ENCODE measurements around the gene ATP6V0E1.
A peak's percentile ranks its signal among the peaks of the same experiment; 100 is the strongest.

ATP6V0E1 gene

DNA sequence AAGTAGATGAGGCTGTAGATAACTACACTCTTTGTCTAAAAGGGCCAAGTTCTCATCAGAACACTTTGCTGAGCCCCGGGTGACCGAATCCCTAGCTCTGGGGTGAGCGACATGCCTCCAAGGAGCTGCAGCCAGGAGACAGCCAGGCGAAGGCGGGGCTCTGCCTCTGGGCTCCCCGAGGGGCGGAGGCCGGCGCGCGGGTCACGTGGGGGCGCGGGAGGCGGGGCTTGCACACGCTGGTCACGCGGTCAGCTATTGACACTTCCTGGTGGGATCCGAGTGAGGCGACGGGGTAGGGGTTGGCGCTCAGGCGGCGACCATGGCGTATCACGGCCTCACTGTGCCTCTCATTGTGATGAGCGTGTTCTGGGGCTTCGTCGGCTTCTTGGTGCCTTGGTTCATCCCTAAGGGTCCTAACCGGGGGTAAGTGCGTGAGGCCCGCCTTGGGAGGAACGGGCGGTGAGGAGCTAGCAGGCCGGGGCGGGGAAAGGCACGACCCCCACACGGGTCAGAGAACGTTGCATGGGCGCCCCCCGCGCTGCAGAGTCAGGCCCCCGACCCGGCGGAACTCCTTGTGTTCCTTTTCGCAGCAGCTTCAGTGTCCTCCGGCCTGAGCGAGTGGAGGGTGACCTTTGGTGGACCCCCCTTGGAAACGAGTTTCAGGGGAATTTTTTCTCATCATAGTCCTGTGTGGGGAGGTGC, at the start of gene ATP6V0E1:
ATP6V0E1 (plus strand) TSS at position 230 of the 702 bp plus-strand sequence; CDS start at position 320, 90 bp downstream.
- DNase-seq, result peak; percentile 93

DNA sequence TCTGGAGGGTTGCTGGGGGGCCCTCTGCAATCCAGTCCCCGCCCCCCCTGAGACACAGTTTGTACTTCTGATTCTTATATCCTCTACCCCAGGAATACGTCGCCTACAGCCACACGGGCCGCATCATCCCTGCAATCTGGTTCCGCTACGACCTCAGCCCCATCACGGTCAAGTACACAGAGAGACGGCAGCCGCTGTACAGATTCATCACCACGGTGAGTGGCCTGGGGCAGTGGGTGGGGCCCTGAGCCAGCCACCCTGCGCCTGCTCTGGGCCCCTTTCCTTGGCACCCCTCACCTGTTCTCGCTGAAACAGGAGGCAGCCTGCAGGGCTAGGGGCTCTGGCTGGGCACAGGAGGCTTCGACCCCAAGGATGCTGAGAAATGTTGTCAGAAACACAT, 48.5 kb upstream of the ATP6V0E1 start:
- no peak for DNase-seq

DNA sequence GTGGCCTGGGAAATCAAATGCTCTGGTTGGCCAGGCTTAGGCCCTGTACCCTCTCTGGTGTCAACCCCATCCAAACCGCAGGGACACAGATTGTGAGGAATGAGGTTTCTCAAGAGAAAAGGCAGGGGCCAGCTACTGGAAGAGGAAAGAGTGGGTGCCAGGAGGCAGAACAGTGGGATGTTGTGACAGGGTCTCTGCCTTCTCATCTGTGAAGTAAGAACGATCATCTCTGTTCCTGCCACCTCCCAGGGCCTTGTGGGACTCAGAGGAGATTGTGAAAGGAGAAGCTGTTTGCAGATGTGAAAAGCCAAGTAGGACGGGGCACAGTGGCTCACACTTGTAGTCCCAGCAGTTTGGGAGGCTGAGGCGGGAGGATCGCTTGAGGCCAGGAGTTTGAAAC, 47.2 kb upstream of the ATP6V0E1 start:
- no peak for DNase-seq

DNA sequence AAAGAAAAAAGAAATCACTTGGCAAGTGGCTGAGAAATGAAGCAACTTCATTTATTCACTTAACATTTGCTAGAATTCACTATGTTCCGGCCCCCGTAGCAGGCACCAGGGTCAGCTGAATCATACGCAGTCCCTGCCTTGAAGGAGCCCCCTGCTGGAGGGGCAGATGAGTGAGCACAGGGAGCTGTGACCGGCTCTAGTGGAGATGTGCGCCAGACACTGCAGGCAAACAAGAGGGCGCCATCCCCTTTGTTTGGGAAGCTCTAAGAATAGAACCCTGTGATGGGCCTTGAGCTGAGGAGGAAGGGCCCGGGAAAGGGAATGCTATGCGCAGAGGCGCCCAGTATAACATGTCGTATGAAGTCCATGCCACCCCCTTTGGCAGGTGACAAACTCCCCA, 44.5 kb upstream of the ATP6V0E1 start:
- no peak for DNase-seq

DNA sequence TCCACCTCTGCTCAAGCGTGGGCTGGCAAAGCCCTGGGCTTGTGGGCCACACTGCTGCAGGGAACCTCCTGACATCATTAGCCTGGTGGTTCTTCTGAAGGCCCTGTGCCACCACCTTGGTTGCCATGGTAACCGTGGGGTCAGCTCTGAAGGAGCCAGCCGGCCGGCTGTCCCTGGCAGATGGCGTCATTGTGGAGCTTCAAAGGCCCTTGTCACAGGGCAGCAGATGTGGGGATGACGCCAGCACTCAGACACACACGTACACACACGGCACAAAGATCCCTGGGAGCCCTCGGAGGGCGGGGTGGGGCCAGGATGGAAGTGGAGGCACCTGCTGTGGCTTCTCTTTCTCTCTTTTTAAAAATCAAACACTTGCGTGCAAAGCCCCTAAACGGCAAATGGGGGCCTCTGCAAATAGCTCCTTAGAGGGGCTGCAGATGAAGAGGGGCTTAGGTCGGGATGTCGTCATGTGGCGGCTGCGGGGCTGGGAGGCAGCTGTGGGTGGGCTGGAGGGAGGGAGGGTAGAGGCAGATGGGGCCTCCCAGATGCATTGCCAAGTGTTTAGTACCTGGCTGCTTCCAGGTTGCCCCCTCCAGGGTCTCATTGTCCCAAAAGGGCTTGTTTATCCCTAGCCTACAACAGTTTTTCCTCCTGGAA, 43.8 kb upstream of the ATP6V0E1 start:
- DNase-seq, result no peak

DNA sequence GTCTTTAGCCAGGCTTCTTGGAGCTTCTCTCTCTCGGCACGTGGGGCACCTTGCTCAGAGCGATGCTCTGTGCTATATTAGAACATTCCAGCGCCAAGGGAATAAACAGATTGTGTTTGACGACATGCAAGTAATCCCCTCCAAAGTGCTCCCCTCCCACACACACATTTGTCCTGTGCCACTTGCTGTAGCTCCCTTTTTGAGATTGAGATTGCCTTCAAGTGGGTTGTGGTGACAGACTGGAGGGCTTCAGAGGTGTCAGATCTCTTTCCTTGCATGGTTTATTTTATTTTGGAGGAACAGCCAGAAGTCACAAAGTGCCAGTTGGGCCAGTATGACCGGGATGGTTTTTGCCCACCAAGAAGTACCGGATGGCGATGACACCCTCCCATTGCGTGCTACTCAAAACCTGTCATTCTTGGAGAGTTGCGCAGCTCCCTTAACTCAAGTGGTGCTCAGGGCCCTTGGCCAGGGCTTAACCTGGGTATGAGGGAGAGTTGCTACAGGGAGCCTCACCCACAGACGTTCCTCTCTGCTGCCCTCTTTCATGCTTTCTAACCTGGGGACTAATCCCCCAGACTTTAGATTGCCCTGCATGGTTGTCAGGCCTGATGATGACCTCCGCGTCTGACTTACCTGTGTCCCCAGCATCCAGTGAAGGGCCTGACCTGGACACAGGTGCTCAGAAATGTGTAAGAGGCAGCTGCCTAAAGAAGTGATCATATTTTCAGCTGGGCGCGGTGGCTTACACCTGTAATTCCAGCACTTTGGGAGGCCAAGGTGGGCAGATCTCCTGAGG, 43.1 kb upstream of the ATP6V0E1 start:
- no peak for DNase-seq

DNA sequence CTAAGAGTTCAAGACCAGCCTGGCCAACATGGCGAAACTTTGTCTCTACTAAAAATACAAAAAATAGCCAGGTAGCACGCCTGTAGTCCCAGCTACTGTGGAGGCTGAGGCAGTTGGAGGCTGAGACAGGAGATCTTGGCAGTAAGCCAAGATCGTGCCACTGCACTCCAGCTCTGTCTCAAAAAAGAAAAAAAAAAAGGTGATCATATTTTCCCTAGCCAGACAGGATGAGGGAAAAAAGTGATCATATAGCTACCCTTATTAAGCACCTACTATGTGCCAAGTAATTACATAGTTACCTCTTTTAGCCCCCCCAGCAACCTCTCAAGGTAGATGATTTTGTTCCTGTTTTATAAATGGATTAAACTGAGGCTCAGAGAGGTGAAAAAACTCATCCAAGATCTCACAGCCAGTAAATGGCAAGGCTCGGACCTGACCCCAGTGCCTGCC, 42.5 kb upstream of the ATP6V0E1 start:
- no peak for DNase-seq

DNA sequence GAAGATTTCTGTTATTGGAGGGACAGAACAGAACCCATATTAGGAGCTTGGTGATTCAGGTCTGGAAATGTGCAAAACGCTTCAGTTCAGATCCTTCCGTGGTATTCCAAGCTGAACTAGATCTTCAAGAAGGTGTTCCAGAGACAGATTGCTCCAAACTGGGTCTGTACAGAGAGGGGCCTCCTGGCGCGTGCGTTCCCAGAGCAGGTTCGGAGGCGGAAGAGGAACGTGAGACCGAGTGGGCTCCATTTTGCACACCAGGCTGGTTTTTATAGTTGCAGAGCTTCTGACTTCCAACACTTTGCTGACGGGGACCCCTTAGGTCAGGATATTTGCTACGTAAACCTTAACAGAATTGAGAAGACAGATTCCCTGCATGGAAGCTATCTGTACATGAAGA, 41.0 kb upstream of the ATP6V0E1 start:
- no peak for DNase-seq

DNA sequence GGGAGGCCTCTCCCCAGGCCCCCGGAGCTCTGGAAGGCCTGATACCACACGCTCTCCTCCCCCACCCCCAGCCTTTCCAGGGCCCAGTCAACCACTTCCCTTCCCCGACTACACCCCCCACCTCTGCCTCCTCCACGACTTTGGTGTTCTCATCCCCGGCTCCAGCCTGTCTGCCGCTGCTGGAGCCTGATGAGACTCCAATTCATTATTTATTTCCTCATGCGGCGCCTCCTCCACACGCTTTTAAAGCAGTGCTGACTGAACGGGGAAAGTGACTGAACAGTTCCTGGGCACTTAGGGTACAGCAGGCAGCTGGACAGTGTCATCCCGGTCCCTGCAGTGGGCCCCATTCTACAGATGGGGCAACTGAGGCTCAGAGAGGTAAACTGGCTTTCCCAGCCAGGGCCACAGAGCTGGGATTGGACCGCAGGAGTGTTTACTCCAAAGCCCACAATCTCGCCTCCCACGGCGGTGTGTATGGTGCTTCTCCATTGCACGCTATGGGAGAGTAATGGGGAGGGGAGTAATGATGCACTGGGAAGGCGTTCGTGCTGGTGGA, 40.2 kb upstream of the ATP6V0E1 start:
- DNase-seq, result peak; percentile 70

DNA sequence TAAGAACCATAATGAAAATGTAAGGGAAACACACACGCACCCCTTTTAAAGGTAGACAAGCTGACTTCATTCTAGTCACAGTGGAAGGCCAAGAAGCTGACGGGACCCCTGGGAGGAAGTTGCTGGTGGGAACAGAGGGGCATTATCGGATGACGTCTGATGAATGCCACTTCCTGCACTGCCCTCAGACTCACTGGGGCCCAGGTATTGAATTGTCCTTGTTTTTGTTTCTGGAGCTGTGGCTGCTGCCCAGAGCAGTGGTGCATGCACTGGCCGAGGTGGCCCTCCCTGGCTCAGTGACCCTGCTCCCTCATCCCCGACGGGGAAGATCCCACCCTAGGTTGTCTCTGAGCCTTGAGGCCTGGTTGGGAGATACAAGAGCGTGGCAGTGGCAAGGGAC, 39.7 kb upstream of the ATP6V0E1 start:
- DNase-seq, result no peak

DNA sequence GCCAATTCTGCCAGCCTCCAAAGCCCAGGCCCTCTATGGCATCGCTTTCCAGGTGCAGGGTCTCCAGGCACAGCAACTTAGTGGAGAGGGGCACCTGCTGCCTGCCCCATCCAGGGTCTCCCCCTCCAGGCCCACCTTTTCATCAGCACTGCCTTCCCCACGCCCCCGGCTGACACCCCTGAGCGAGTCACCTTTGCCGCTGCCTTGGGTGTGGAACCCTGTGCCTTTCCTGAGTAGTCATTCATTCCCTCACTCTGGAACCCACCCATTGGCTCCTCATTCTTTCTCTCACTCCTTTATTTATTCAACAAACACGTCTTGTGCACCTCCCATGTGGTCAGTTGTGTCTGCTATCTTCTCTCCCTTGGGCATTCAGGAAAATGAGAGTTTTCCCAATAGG, 38.8 kb upstream of the ATP6V0E1 start:
- DNase-seq, result no peak

DNA sequence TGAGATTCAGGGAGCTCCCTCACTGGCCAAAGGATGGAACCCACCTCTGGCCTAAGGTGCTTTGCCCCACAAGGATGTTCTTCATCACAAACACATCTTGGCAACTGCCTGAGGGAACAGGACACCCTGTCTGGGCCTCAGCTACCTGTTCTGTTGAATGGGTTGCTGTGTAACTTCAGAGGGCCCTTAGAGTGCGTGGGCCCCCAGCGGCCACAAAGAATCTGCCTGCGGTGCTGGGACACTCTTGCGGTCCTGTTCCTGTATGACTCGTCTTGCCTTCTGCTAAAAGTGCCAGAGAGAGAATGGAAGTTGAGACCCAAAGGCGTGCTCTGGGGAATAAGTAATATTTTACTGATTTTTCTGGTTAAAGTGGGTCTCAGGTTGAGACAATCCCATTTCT, 38.4 kb upstream of the ATP6V0E1 start:
- DNase-seq, result no peak

DNA sequence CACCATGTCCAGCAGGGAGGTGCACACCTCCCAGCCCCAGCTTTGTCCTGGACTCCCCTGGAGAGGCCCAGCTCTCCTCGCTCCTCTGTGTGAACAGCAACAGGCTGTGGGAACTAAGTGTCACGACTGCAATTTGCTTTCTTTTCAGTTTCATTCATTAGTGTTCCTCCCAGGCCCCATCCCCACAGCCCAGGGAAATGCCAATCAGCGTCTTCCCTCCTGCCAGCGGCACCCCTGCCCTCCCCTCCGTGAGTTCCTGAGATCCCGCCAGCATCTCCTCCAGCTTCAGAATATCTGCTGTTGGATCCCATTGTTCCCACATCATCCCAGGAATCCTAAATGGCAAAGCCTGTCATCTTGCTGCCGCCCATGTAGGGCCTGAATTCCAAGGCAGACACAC, 37.4 kb upstream of the ATP6V0E1 start:
- DNase-seq, result no peak

DNA sequence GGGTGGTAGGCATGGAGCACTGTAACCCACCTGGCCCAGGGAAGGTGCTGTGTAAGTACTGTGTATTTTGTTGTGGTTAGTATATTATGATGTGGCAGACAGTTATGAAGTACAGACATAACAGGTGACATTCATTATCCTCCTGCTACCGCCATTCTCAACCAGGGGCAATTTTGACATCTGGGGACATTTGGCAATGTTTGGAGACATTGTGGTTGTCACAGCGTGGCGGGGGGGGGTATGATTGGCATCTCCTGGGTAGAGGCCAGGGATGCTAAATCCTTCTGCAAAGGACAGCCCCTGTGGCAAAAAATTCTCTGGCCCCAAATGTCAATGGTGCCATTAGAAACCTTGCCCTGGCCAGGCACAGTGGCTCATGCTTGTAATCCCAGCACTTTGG, 34.1 kb upstream of the ATP6V0E1 start:
- no peak for DNase-seq

DNA sequence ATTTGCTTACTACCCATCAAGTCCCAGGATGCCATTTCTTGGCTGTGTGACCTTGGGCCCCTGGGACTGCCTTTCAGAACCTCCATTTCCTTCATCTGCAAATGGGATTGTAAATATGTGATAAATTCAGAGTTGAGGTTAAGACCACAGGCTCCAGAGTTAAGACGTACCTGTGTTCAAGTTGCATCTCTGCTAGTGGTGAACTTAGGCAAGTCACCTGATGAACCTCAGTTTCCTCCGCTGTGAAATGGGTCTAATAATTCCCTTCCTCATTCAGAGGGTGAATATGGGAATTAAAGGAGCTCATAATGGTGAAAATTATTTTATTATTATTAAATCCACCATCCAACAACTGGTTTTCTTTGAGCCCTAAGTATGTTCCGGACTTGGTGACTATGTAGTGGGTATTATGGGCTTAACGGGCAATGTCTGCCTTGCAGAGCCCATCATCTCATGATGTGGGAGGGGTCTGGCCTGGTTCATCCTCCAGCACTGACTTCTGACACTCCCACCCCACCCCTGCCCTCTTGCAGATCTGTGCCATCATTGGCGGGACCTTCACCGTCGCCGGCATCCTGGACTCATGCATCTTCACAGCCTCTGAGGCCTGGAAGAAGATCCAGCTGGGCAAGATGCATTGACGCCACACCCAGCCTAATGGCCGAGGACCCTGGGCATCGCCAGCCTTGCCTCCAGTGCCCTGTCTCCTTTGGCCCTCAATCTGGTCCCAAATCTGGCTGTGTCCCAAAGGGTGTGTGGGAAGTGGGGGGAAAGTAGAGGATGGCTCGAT, 33.2 kb upstream of the ATP6V0E1 start:
- DNase-seq, result no peak

DNA sequence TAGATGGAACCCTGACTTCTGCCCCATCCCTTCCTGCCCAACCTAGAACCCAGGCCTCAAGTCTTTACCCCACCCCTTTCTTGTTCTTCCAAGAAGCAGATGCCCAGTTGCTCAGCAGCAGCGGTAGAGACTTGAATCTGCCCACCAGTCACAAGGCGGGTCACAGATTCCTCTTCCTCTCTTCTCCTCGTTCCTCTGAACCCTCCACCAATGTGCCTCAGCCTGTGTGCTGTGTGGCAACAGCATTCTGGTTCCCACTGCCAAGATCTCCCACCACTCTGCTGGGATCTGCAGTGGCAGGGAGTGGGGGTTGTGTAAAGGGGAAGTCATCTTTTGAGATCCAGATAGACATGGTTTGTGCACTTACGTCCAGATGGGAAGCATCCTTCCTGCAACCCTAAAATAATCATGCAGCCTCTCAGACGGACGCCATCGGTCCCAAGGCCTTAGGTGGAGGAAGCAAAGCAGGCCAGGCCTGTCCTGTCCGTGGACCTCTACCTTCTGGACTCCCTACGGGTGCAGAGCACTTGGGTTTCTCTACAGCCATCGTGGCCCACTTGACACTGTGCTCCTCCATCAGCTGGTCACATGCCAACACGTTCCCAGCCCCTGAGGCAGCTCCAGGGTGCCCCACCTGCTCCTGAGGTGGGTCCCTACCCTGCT, 32.1 kb upstream of the ATP6V0E1 start:
- no peak for DNase-seq

DNA sequence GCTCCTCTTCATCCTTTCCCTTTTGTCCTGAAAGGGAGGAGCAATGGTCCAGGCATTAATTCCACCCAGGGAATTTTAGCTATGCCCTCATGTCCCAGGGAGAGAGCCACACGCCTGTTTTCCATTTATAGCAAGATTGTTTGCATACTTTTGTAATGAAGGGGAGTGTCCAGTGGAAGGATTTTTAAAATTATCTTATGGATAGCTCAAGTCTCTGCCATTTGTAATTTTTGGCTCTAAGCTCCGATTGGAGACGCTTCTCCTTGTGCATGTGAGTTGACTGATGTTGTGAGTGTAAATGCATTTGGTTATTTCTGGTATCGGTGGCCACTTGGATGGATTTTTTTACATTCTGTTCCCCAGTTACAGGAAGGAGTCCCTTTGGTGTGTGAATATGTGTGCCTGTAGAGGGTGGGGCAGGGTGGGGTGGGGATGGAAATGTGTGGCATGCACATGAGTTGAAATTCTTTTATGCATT, 31.5 kb upstream of the ATP6V0E1 start:
- peak; percentile 33 for DNase-seq

DNA sequence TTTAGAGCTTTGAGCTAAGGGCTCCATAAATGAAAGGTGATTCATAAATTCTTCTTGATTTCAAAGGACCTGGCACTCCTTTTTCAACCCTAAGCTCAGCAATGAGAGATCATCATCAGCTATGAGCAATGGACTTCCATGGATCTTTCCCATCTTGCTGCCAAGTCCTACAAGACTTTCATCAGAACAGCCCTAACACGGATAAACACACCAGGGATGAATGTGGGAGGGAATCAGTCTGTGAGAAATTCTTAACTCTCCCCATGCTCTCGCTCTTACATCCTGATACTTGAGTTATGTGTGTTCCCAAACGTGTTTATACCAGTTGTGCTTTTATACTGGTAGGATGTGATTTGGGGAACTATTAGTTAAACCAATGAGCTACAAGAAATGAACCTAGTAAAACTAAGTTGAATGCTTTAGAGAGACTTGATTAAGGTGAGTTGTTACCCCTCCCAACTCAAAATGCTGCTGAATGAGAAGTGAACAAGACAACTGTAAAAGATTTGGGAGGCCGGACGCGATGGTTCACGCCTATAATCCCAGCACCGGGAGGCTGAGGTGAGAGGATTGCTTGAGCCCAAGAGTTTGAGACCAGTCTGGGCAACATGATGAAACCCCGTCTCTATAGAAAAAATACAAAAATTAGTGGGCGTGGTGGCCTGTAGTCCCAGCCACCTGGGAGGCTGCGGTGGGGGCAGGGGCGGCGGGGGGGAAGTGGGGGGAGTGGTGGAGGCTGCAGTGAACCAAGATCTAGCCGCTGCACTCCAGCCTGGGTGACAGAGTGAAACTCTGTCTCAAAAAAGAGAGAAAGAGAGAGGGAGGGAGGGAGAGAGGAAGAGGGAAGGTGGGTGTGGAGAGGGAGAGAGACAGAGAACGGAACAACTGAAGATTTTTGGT, 29.5 kb upstream of the ATP6V0E1 start:
- peak; percentile 25 for DNase-seq

DNA sequence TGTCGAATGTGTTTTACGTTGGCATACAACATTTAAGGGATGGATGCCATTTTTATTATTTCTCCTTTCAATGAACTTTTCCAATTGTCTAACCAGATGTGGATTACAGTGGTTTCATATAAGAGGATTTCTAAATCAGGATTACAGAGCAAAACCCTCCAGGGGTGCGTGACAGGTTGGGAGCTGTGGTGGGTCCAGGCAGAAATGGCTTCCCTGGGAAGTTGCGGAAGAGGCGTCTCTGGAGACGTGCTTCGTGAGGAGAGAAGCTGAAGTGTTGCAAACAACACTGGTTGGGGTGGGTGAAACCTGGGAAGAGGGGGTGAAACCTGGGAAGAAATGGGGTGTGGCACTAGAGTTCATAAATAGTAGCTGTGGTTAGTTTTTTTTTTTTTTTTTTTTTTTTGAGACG, 28.8 kb upstream of the ATP6V0E1 start:
- no peak for DNase-seq

DNA sequence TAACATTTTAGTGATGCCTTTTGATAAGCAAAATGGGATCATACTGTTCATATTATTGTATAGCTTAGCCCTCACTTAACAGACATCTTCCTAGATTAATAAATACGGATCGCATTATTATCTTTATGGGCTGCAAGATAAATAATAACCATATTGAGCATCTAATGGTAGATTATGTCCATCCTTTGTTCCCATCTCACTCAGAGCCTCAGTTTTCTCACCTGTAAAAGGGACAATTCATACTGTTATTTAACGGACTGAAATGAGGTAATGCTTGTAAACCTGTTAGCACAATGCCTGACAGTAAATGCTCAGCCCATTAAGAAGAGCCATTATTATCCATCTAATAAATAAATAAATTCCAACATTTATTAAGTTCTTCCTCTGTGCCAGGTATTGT, 27.3 kb upstream of the ATP6V0E1 start:
- no peak for DNase-seq

DNA sequence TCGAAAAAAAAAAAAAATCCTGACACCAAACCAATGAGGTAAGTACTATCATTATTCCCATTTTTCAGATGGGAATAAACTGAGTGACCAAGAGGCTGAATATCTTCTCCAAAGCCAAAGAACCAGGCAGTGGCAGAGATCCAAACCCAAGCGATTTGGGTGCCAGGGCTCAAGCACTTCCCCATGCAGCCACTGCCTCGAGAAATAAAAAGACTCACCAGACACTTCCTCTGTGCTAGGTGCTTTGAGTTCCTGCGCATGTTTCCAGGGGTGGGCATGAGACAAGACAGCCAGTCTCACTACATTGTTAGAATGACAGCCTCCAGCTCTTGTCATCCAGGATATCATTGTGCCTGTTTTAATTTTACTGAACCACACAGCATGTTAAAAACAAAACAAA, 26.6 kb upstream of the ATP6V0E1 start:
- DNase-seq, result no peak

Measured in amniotic stem cell (primary cell).